Glomerular visceral epithelial cell (primary cell): ENCODE measurements around the gene IFNL3.
"Not testable (repeated sequence)": the region's sequence is repeated elsewhere in the genome, so short reads cannot be mapped to it uniquely, and the experiment has no call there.

Experiments used
- DNase-seq: peaks from one replicate; pipeline ENCODE4 v3.0.0-alpha.2; 2016; ENCODE audit errors: extremely low spot score

Gene IFNL3

DNA sequence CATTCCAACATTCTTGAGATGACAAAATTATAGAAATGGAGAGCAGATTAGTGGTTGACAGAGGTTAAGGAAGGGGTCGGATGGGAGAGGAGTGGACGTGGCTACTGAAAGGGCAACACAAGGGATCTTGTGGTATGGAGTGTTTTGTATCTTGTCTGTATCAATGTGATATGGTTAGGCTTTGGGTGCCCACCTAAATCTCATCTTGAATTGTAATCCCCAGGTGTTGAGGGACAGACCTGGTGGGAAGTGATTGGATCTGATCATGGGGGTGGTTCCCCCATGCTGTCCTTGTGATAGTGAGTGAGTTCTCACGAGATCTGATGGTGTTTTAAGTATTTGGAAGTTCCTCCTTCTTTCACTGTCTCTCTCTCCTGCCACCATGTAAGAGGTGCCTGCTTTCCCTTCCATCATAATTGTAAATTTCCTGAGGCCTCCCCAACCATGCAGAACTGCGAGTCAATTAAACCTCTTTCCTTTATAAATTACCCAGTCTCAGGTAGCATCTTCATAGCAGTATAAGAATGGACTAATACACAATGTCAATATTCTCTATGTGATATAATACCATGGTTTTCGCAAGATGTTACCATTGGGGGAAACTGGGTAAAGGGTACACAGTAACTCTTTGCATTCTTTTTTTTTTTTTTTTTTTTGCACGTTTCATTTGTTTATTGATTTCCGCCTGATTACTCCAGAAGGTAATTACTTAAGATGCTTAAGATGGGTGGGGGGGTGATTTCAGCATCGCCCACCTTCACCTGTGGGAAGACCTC is 8.8 kb upstream of the IFNL3 start:
- no peak for DNase-seq

DNA sequence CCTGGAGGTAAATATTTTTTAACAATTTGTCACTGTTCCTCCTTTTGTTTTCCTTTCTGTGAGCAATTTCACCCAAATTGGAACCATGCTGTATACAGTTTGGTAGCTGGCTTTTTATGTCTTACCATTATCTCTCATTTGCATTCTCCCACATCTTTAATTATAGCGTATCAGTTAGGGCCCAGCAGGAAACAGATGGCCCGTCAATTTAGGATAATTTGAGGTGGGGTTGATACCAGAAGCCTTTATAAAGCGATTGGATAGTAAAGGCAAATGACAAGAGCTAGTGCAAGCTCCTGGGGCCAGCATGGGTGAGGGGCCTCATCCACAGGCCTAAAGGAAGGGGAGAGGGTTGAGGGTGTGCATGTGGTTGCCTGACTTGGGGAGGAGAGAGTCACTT is 7.7 kb upstream of the IFNL3 start:
- no peak for DNase-seq

DNA sequence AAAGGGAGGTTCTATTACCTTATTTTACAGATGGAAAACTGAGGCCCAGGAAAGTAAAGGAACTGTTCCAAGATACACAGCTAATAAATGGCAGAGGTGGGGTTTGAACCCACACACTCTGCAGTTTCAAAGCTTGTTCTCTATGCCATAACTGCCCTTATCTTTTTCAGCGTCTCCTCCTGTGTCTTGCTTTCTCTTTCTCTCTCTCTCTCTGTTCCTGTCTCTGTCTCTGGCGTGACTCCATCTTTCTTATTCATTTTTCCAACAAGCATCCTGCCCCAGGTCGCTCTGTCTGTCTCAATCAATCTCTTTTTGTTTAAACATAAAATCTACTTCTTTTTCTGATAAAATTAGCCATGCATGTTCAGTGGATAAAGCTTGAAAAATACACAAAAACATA is 7.0 kb upstream of the IFNL3 start:
- no peak for DNase-seq

GRCh38 chr19:39251081-39251480 is 6.3 kb upstream of the IFNL3 start:
- no peak for DNase-seq

- DNase-seq, result no peak
Measured at GRCh38 chr19:39248806-39249205, 4.0 kb upstream of the IFNL3 start, which contains the start of gene IFNL4. Gene IFNL4, minus strand, starts transcription at chr19:39248856.

DNA sequence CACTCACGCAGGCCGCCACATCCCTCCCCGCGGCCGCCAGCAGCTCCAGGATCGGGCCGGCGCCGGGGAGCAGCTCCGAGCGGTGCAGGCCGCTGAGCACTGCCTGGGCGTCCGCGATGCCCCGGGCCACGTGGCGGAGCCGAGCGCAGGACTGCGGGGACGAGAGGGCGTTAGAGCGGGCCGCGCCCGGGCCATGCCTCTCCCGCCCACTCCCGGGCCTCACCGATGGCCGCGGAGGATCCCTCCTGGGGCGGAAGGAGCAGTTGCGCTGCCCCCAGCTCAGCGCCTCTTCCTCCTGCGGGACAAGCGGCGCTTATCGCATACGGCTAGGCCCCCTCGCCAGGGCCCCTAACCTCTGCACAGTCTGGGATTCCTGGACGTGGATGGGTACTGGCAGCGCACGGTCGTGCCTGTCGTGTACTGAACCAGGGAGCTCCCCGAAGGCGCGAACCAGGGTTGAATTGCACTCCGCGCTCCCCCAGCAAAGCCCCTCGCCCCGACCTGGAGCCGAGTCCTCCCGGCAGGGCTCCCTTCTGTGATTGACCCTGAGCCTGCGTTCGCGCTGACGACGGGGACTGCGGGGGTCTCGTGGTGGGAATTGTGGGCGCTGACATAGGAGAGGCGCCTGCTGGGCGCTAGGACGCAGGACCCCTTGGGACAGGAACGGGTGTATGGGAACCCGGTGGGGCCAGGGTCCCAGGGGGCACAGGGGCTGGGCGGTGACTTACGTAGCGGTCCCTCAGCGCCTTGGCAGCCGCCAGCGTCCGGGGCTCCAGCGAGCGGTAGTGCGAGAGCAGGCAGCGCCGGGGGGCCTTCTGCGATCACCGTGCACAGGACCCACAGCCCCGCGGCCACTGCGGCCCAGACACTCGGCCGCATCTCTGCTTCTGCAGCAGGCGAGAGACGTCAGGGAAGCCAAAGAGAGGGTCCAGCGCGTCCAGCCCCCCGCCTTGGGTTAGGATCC is 3.2 kb upstream of the IFNL3 start:
- DNase-seq, result no peak

- no peak for DNase-seq
Measured at GRCh38 chr19:39246951-39247669, 2.3 kb upstream of the IFNL3 start.

DNA sequence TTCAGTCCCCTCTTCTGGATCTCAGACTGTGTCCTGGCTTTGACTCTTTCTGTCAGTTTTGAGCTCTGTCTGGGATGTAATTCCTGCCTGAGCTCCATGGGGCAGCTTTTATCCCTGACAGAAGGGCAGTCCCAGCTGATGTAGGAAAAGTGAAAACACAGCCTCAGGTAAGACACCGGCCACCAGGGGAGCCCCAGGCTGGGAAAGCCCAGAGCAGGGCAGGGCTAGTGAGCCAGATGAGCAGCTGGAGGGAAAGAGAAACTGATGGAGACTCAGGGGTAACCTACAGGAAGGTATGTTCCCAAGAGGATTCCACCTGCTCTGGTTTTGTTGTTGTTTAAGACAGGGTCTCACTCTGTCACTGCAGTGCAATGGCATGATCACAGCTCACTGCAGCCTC is 360 bp upstream of the IFNL3 start:
- not testable (repeated sequence) for DNase-seq

DNA sequence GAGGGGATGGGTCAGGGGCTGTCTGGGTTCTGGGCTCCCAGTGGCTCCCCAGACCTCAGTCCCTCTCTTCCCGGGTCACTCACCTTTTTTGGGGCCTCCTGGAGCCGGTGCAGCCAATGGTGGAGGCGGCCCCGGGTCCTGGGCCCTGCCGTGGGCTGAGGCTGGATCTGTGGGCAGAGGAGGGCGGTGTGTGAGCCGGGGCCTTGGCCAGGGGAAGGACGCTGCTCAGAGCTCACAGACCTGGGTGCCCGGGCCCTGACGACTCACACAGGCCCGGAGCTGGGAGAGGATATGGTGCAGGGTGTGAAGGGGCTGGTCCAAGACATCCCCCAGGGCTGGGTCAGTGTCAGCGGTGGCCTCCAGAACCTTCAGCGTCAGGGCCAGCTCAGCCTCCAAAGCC is 1.1 kb downstream of the IFNL3 start:
- DNase-seq, result not testable (repeated sequence)

GRCh38 chr19:39240421-39240820 is 4.4 kb downstream of the IFNL3 start:
- DNase-seq, result no peak

GRCh38 chr19:39238944-39239343 is 5.9 kb downstream of the IFNL3 start:
- no peak for DNase-seq

DNA sequence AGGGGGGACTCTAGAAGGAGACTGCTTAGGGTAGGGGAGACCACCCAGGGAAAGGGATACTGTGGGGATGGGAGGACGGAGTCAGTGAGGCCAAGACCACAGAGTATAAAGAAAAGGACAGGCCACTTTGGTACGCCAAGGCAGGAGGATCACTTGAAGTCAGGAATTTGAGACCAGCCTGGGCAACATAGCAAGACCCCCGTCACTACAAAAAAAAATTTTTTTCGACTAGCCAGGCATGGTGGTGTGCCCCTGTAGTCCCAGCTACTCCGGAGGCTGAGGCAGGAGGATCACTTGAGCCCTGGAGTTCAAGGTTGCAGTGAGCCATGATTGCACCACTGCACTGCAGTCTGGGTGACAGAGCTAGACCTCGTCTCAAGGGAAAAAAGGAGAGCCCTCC is 6.6 kb downstream of the IFNL3 start:
- DNase-seq, result no peak

DNA sequence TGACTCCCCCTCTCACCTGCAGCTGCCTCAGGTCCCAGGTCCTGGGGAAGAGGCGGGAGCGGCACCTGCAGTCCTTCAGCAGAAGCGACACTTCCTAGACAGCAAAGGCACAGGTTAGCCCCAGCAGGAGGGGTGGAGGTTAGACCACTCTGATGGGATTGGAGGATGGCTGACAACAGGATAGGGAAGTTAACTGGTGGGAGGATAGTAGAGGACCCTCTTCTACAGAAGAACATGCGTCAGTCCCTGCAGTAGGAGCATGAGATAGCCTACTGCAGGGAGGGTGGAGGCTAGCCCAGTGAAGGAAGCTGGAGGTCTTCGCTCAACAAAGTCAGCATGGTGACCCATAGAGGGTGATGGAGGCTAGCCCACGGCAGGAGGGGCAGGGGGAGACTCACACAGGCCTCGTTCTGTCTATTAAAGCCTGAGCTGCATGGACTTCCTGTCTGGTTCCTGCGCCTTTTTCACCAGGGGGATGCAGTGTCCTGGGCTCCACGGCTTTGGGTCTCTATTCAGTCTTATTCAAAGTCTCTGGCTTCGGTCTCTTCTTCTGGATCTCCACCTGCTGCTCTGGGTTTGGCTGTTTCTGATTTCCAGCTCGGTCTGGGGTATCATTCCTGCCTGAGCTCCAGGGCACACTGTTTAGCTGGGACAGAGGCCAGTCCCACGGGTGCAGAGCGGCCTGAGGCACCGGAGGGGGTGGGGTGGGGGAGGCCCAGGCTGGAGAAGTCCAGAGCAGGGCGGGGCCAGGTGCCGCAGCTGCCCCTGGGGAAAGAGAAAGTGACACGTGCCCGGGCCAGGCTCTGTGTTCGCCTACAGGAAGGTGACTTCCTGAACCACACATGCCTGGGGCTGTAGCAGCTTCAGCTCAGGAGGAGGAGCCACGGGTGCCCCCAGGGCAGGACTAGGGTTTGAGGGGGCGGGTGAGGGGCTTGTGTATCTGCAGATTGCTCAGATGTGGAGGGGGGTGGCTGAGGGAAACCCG is 7.3 kb downstream of the IFNL3 start:
- peak; percentile 35 for DNase-seq

GRCh38 chr19:39236527-39236926 is 8.3 kb downstream of the IFNL3 start:
- no peak for DNase-seq

DNA sequence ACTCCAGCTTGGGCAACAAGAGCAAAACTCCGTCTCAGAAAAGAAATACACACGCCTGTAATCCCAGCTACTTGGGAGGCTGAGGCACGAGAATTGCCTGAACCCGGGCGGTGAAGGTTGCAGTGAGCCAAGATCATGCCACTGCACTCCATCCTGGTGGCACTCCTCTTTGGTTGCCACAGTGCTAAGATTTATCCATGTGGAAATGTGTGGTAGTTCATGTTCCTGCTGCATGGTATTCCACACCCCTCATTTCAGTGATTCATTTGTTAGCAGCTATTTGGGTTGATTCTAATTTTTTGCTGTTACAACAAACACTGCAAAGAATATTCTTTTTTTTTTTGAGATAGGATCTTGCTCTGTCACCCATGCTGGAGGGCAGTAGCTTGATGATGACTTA is 12.1 kb downstream of the IFNL3 start:
- no peak for DNase-seq

DNA sequence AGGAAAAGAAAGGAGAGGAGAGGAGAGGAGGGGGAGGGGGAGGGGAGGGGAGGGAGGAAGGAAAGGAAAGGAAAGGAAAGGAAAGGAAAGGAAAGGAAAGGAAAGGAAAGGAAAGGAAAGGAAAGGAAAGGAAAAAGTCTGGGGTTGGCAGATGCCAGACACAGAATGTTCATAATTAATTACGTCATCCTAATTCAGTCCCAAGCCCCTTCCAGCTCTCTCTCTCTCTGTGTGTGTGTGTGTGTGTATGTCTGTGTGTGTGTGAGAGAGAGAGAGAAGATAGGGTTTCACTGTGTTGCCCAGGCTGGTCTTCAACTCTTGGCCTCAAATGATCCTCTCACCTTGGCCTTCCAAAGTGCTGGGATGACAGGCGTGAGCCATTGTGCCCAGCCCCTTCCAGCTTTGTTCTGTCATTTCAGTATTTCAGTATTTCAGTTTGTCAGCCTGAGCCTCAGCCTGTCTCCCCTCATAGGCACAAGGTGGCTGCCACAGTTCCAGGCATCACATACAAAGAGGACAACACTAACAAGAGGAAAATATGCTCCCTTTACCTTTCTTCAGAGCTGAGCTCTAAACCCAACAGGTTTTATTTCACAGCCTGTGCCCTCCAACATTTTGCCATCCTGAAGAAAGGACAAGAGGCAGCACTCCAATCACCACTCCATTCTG is 14.6 kb downstream of the IFNL3 start:
- no peak for DNase-seq

GRCh38 chr19:39224910-39225309 is 19.9 kb downstream of the IFNL3 start:
- no peak for DNase-seq

DNA sequence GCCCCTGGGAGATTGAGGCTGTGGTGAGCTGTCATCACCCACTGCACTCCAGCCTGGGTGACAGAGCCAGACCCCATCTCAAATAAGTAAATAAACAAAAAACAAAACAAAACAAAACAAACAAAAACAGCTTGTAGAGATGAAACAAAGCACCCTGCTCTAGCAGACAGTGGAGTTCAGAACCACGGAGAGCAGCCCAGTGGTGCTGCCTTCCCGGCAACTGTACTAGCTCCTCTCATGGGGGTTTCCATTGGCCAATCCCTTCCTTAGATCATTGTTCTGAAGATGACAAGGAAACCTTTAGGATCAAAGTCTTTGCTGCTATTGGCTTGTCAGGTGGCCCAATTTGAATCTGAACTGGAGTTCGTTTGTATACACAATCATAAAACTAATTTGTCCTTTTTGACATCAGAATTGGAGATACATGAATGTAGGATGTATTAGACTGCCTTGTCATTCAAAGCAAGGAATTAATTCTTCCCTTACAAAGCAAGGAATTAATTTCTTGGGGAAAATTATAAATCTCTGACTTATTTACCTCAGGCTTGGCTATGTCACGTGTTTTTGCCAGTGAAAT is 21.0 kb downstream of the IFNL3 start:
- DNase-seq, result no peak

DNA sequence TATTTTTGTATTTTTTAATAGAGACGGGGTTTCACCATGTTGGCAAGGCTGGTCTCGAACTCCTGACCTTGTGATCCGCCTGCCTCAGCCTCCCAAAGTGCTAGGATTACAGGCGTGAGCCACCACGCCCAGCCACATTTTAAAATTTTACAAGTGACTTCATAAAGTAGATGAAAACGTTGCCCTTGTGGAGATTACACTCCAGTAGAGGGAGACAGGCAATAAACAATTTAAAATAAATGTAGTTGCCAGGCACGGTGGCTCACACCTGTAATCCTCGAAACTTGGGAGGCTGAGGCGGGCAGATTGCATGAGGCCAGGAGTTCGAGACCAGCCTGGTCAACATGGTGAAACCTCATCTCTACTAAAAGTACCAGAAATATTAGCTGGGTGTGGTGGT is 25.7 kb downstream of the IFNL3 start:
- DNase-seq, result not testable (repeated sequence)
